B cell (primary cell): Measurements from ENCODE around the gene YPEL3. TPM values are rescaled to one million over a fixed set of nuclear protein-coding genes. Genes with fewer than 3 reads are reported as not detected.

Experiments used
- ATAC-seq: fragments of 200-7000 bp; cut with Tn5 transposase; one replicate; pipeline ENCODE4 v1.10.0; 2021; ENCODE audit warnings: low read depth, mild to moderate bottlenecking, moderate number of reproducible peaks, moderate library complexity
- CTCF ChIA-PET: fragments of 350-600 bp; sonication (Branson Sonifier 250); formaldehyde crosslinking; loops from one replicate; lab custom pipeline; 2021; ENCODE audit warnings: antibody characterized with exemption, inconsistent platforms; lab: Charles Lee
- POLR2A ChIA-PET: fragments of 350-600 bp; sonication (Branson Sonifier 250); formaldehyde crosslinking; loops from one replicate; lab custom pipeline; 2021; ENCODE audit warnings: antibody characterized with exemption; lab: Charles Lee
- DNase-seq: peaks from one replicate; pipeline ENCODE4 v3.0.0; 2013
- H2AFZ ChIP-seq: 2 replicates; pipeline ENCODE4 v1.6.1; 2012; ENCODE audit warnings: mild to moderate bottlenecking, low read depth, low read length; ENCODE audit not compliant: insufficient read depth, poor library complexity, severe bottlenecking
- H3K27ac ChIP-seq, 2 donors: 1 replicate in 1 of 2; 2 replicates in 1 of 2; pipeline ENCODE4 v1.5.1; 2012 to 2013; ENCODE audit warnings: low read length in 2 of 2, mild to moderate bottlenecking in 2 of 2, moderate library complexity in 1 of 2
- H3K27me3 ChIP-seq, 4 experiments: fragments of 200-600 bp in 1 of 4; sonication (generic) in 1 of 4; replicated peaks in 1 of 4; 1 replicate in 2 of 4; 2 replicates in 2 of 4; pipeline versions ENCODE4 v1.6.1 to v1.7.0; 2013 to 2016; ENCODE audit warnings: low read length in 3 of 4, mild to moderate bottlenecking in 2 of 4, mixed read lengths in 1 of 4, moderate library complexity in 1 of 4; ENCODE audit not compliant: insufficient read depth in 4 of 4, control insufficient read depth in 3 of 4; ENCODE audit errors: control extremely low read depth in 1 of 4
- H3K36me3 ChIP-seq, 2 experiments: replicated peaks in 1 of 2; 1 replicate in 1 of 2; 2 replicates in 1 of 2; pipeline versions ENCODE4 v1.6.1 to v1.7.1; 2013; ENCODE audit warnings: low read length in 1 of 2; ENCODE audit not compliant: insufficient read depth in 2 of 2, control insufficient read depth in 1 of 2; ENCODE audit errors: control extremely low read depth in 1 of 2, extremely low read depth in 1 of 2
- H3K4me1 ChIP-seq, 2 donors: fragments of 200-600 bp in 1 of 2; sonication (generic) in 1 of 2; 1 replicate in 1 of 2; 2 replicates in 1 of 2; pipeline versions ENCODE4 v1.5.1 to v1.6.1; 2013 to 2017; ENCODE audit warnings: low read length in 2 of 2; ENCODE audit not compliant: control insufficient read depth in 2 of 2, insufficient read depth in 2 of 2
- H3K4me2 ChIP-seq: replicated peaks from 2 replicates; pipeline ENCODE3; 2012; ENCODE audit warnings: mild to moderate bottlenecking, low read depth, low read length; ENCODE audit not compliant: poor library complexity, severe bottlenecking
- H3K4me3 ChIP-seq, 5 experiments: fragments of 200-600 bp in 1 of 5; sonication (generic) in 1 of 5; 1 replicate in 3 of 5; 2 replicates in 2 of 5; pipeline versions ENCODE4 v1.5.1 to v1.7.0; 2011 to 2016; ENCODE audit warnings: low read length in 4 of 5, mild to moderate bottlenecking in 4 of 5, low read depth in 2 of 5, control low read depth in 1 of 5, moderate library complexity in 1 of 5; ENCODE audit not compliant: insufficient read depth in 1 of 5; ENCODE audit errors: control extremely low read depth in 1 of 5, extremely low read depth in 1 of 5
- H3K79me2 ChIP-seq: fragments of 200-600 bp; sonication (generic); one replicate; pipeline ENCODE4 v1.6.0; 2016; ENCODE audit warnings: low read length; ENCODE audit not compliant: control insufficient read depth, insufficient read depth
- H3K9ac ChIP-seq: fragments of 200-600 bp; sonication (generic); 2 replicates; pipeline ENCODE4 v1.6.1; 2017; ENCODE audit warnings: mild to moderate bottlenecking, low read length, moderate library complexity
- H3K9me3 ChIP-seq, 3 donors: one replicate each; pipeline versions ENCODE4 v1.6.1 to v1.7.1; 2013; ENCODE audit warnings: low read length in 2 of 3; ENCODE audit not compliant: control insufficient read depth in 2 of 3, insufficient read depth in 1 of 3; ENCODE audit errors: control extremely low read depth in 1 of 3
- H4K20me1 ChIP-seq: 2 replicates; pipeline ENCODE4 v1.6.0; 2012; ENCODE audit warnings: mild to moderate bottlenecking, low read length; ENCODE audit not compliant: insufficient read depth, control insufficient read depth, poor library complexity, severe bottlenecking
- H3K27ac Mint-ChIP-seq: one replicate; pipeline ENCODE4 v1.8.0; 2021; ENCODE audit warnings: mixed read lengths
- H3K27me3 Mint-ChIP-seq: one replicate; pipeline ENCODE4 v1.8.0; 2021; ENCODE audit warnings: mixed read lengths
- H3K4me1 Mint-ChIP-seq: one replicate; pipeline ENCODE4 v1.8.0; 2021; ENCODE audit warnings: mixed read lengths
- H3K4me3 Mint-ChIP-seq: one replicate; pipeline ENCODE4 v1.8.0; 2021; ENCODE audit warnings: mixed read lengths
- H3K9me3 Mint-ChIP-seq: one replicate; pipeline ENCODE4 v1.8.0; 2022; ENCODE audit warnings: mixed read lengths; ENCODE audit not compliant: insufficient read depth
- EZH2 ChIP-seq: IDR thresholded peaks from 2 replicates; pipeline ENCODE4 v1.6.1; 2012; ENCODE audit warnings: borderline replicate concordance, low read depth, mild to moderate bottlenecking, moderate library complexity, low read length; ENCODE audit not compliant: insufficient read depth, poor library complexity, severe bottlenecking
- WGBS: methylation state at CpG from one replicate; pipeline ENCODE4 v1.1.5; 2013; ENCODE audit warnings: missing lambda C conversion rate; ENCODE audit not compliant: insufficient coverage; 5-methylcytosine and 5-hydroxymethylcytosine counted together
- intact Hi-C: fragments of 100-400 bp; cut with micrococcal nuclease; formaldehyde crosslinking; loops from one replicate; pipeline ENCODE4 v1.10.0; 2022
- polyA plus RNA-seq: library from polyadenylated mRNA; depleted of rRNA; stranded (reverse); fragments of >200 nt; gene quantifications from 2 replicates; pipeline ENCODE4 v1.2.3, GENCODE V29; 2012
- total RNA-seq, 2 donors: library from RNA; stranded (reverse); fragments of 120-200 nt in 1 of 2; gene quantifications; 1 replicate in 1 of 2; 2 replicates in 1 of 2; pipeline versions ENCODE4 v1.2.3 to v1.2.4, GENCODE V29; 2013 to 2022
- TF ChIP-seq, protein P1 (sequence below): fragments of 200-600 bp; IDR thresholded peaks from one replicate; pipeline ENCODE4 v1.8.0; 2022; ENCODE audit warnings: antibody characterized with exemption, mild to moderate bottlenecking

The YPEL3 gene
- total and polyA plus RNA-seq, 2 donors (not counting 1 experiment from before 2014, with no cell fraction given): 314 to 414 TPM

DNA sequence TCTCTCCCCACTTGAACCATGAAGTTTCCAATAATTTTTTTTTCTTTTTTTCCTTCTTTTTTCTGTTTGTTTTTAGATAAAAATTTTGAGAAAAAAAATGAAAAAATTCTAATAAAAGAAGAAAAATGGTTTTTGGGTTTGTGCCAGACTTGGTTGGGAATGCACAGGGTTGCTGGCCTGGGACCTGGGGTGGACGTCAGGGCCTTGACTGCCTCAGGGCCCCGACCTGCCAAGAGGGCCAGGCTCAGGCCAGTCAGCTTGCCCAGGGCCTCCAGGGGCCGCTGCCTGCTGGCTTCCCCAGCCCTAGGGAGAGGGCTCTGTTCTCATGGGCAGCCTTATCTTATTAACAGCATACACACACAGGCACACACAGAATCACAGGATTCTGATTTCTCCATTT, 10.8 kb downstream of the YPEL3 start:
- H3K79me2 ChIP-seq: peaks cover 3% of the 10 kb centered on the region
- DNase-seq (no peak), ATAC-seq (no peak)
- TF ChIP-seq EZH2: no peak
- TF ChIP-seq, protein P1, sequence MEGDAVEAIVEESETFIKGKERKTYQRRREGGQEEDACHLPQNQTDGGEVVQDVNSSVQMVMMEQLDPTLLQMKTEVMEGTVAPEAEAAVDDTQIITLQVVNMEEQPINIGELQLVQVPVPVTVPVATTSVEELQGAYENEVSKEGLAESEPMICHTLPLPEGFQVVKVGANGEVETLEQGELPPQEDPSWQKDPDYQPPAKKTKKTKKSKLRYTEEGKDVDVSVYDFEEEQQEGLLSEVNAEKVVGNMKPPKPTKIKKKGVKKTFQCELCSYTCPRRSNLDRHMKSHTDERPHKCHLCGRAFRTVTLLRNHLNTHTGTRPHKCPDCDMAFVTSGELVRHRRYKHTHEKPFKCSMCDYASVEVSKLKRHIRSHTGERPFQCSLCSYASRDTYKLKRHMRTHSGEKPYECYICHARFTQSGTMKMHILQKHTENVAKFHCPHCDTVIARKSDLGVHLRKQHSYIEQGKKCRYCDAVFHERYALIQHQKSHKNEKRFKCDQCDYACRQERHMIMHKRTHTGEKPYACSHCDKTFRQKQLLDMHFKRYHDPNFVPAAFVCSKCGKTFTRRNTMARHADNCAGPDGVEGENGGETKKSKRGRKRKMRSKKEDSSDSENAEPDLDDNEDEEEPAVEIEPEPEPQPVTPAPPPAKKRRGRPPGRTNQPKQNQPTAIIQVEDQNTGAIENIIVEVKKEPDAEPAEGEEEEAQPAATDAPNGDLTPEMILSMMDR: no peak
- CTCF ChIA-PET: no interaction called here
- H3K9ac ChIP-seq: no peak overlapping the region
- no peak overlapping the region for H3K27ac ChIP-seq
- H3K4me3 ChIP-seq: no peak overlapping the region
- Mint-ChIP-seq H3K9me3 (no peaks in the 10 kb centered on the region), H3K27me3 (no peaks in the 10 kb centered on the region), H3K27ac (no peak overlapping the region), H3K4me3 (no peak overlapping the region), H3K4me1 (peaks cover 13% of the 10 kb centered on the region)
- peaks cover 11% of the 10 kb centered on the region for H4K20me1 ChIP-seq
- H3K27me3 ChIP-seq: no peaks in the 10 kb centered on the region
- H3K4me1 ChIP-seq: peaks cover 0 to 4% of the 10 kb centered on the region in 2 donors
- no peak overlapping the region for H3K4me2 ChIP-seq
- intact Hi-C loops: no loop called here
- POLR2A ChIA-PET: no interaction called here
- H3K9me3 ChIP-seq: no peaks in the 10 kb centered on the region
- 94% methylated on average over 3 of the region's 3 CpGs for WGBS
- H2AFZ ChIP-seq: no peak overlapping the region
- H3K36me3 ChIP-seq: peaks cover 0 to 48% of the 10 kb centered on the region in 2 experiments

DNA sequence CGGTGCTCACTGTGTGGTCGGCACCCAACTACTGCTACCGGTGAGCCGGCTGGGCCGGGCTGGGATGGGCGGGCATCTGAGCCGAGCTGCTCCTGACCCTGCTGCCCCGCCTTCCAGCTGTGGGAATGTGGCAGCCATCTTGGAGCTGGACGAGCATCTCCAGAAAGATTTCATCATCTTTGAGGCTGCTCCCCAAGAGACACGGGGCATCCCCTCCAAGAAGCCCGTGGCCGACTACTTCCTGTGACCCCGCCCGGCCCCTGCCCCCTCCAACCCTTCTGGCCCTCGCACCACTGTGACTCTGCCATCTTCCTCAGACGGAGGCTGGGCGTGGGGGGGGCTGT, 11.2 kb downstream of the YPEL3 start:
- H3K4me2 ChIP-seq: no peak overlapping the region
- no peaks in the 10 kb centered on the region for H3K9me3 ChIP-seq
- H3K4me3 ChIP-seq: no peak overlapping the region
- peaks cover 15% of the 10 kb centered on the region for H4K20me1 ChIP-seq
- ChIA-PET POLR2A (no interaction called here), CTCF (interaction anchor here (0.6 kb wide), 1 partner anchor 265 kb away, joined by 3 read pairs; no protein-coding TSS in a partner anchor)
- H3K27me3 ChIP-seq: no peaks in the 10 kb centered on the region
- no peak overlapping the region for H3K27ac ChIP-seq
- H2AFZ ChIP-seq: no peak overlapping the region
- 89% methylated on average over 17 of the region's 17 CpGs for WGBS
- Mint-ChIP-seq H3K4me1 (peaks cover 10% of the 10 kb centered on the region), H3K27me3 (no peaks in the 10 kb centered on the region), H3K9me3 (no peaks in the 10 kb centered on the region), H3K4me3 (no peak overlapping the region), H3K27ac (no peak overlapping the region)
- intact Hi-C loops: no loop called here
- TF ChIP-seq EZH2: no peak
- H3K36me3 ChIP-seq: peaks cover 0 to 51% of the 10 kb centered on the region in 2 experiments
- H3K4me1 ChIP-seq: no peaks in the 10 kb centered on the region
- no peak overlapping the region for H3K9ac ChIP-seq
- peaks cover 3% of the 10 kb centered on the region for H3K79me2 ChIP-seq
- no peak for DNase-seq
- no peak for ATAC-seq
